Activated CD8-positive, alpha-beta memory T cell treated with anti-CD3 and anti-CD28 coated beads for 1 hour (primary cell): ENCODE measurements around the gene TOMM40L.

Experiments
- DNase-seq, 2 donors: peaks; one replicate each; pipeline ENCODE4 v3.0.0-alpha.2; 2020; ENCODE audit warnings: low read depth in 1 of 2; ENCODE audit errors: extremely low read depth in 1 of 2

TOMM40L gene

DNA sequence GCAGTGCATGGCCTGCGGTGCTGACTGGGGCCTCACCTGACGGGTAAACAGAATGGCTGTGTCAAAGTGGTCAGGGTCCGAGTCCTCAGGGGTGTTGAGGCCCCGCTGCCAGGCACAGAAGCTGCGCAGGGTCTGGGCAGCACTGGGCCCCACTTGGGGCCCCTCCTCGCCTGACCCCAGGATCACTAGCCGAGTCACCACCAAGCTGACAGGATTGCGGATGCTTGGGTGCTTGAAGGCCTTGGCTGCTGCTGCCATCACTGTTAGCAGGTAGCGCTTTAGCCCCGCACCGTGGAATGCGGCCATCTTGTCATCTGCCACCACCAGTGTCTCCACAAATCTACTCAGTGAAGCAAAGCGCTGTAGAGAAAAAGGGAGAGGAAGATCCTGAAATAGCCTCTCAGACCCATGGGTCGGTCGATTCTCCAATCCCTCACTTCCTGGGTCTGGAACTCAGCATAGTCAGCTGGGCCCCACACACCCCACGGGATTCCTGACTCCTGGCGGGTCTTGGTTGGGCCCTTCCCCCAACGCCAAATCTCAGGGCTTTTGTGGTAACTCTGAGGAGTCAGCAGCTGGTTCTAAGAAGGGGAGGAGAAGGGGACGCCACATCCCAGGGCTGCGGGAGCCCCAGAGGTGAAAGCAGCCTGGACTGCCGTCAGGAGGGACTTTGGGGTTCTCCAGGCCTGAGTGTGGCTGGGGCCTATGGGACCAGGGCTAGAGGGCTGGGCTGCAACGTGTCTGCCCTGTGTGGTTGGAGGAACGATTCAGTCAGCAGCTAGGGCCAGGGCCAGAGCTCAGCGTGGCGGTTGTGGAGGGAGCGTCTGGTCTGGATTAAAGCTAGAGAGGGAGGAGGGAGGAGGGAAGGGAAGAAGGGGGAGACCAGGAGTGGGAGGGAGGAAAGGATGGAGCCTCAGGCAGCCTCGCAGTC lies 29.1 kb upstream of the TOMM40L start:
- DNase-seq = no peak

DNA sequence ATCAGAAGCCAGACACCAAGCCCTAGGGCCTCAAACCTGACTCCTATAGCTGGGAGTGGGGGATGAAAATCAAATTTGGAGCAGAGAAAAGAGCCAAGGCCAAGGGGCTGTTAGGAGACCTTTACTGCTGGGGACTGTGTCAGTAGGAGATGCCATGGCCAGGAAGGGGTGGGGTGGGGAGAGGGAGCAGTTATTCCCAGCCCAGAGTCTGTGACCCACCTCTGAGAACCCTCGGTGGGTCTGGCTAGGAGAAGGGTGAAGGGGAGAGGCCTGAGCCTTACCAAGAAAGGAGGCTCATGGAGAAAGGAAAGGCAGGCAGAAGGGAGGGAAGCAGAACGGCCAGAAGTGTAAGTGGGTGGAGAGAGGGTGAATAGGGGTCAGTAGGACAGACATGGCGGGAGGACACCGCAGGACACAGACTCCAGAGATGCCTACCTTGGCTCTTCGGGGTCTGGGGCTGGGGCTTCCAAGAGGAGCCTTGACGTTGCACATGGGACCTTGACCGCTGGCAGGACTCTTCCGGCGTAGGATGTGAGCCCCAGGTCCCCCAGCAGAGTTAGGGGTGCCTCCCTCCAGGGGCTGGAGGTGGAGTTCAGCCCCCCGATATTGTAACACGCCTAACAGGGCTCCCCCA lies 28.2 kb upstream of the TOMM40L start:
- no peak for DNase-seq

GRCh38 chr1:161198194-161198896 lies 27.5 kb upstream of the TOMM40L start:
- no peak for DNase-seq

- no peak for DNase-seq
Measured at GRCh38 chr1:161198897-161199431, 26.9 kb upstream of the TOMM40L start, which contains the start of gene ADAMTS4. TSS of gene ADAMTS4 (minus strand) at chr1:161199054. CDS start at chr1:161198627, 427 bp downstream.

GRCh38 chr1:161199506-161200139 lies 26.2 kb upstream of the TOMM40L start:
- DNase-seq = no peak

GRCh38 chr1:161200421-161200991 lies 25.4 kb upstream of the TOMM40L start:
- no peak for DNase-seq

DNA sequence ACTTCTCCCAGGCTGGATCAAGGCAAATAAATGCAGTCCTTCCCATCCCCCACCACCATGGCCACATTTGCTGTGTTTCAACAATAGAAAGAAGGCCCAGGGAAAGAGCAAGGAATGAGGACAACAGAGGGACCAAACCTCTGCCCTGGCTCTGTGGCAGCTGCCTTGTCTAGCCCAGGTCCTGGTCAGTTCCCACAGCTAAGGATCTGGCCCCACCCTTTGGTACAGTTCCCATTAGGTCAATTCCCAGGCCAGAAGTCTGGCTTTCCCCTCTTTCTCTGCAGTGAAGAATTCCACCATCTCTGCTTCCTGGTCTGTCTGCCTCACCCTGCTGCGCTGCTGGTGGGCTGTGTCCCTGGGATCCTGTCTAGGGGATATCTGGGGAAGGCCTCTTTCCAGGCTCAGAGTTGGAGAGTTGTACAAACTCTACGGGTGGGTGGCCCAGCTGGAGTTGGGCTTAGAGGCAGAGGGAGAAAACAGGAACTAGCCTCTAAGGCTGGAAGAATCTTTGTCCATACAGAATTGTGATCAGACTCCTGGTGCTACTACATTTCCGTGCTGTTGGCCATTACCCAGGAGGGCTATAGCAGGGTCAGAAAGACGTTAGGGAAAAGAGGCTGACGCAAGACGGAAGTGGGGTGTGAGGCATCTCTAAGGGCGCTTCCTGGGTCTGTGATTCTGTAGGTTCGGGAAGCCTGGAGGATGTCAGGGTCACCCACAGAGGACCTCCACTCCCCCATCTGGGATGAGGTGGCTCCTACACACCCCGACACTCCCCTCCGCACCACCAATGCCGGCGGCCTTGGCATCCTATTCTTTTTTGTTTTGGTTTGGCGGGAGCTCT lies 24.6 kb upstream of the TOMM40L start:
- no peak for DNase-seq

DNA sequence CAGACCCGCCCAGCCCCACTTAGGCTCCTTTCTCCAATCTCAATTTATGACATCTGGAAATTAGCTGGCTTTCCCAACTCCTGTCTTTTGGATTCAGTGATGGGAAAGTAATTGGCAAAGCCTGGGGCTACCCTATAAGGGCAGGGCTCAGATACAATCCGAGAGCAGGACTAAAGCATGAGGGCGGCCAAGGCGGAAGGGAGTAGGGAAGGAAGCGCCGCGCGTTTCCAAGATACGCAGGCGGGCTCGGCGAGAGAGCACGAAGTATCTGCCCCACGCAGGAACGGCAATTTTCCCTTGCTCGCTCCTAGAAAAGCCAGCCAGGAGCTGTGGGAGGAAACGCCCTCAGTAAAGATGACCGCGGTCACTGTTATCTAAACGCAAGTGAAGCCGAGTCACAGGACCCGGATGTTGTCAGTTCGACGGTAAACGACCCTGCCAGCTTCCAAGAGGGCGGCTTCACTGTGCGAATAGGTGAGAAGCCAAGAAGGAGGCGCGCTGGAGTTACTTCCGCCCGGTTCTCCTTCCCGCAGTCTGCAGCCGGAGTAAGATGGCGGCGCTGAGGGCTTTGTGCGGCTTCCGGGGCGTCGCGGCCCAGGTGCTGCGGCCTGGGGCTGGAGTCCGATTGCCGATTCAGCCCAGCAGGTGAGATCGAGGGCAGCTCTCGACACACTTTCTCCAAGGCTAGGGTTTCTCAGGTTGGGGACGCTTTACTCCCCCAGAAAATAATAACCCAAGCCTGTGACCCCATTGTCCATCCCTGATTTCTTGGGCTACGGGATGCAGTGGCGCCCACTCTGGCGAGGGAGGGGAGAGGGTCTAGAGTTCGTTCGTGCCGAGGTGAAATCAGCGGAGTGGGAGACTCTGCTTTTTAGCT lies 23.8 kb upstream of the TOMM40L start, which contains the start of gene NDUFS2:
TSS of gene NDUFS2 (plus strand) at position 532 of the 877 bp plus-strand sequence. CDS start at position 551, 19 bp downstream.
- peak; percentile 90 to 95 for DNase-seq

GRCh38 chr1:161206411-161207140 lies 19.3 kb upstream of the TOMM40L start:
- DNase-seq = no peak

GRCh38 chr1:161207173-161207572 lies 18.7 kb upstream of the TOMM40L start:
- DNase-seq = no peak

- DNase-seq = peak; percentile 35 to 54
Measured at GRCh38 chr1:161209790-161210409, 16.0 kb upstream of the TOMM40L start.

GRCh38 chr1:161214369-161214768 lies 11.5 kb upstream of the TOMM40L start:
- no peak for DNase-seq

- no peak for DNase-seq
Measured at GRCh38 chr1:161215076-161215475, 10.8 kb upstream of the TOMM40L start, which contains the start of gene FCER1G. TSS of gene FCER1G (plus strand) at chr1:161215295. CDS start at chr1:161215322, 27 bp downstream.

GRCh38 chr1:161216945-161217712 lies 8.7 kb upstream of the TOMM40L start:
- no peak for DNase-seq

- no peak for DNase-seq
Measured at GRCh38 chr1:161217831-161218230, 8.0 kb upstream of the TOMM40L start.
